ENCODE data around the gene C10orf67.

- TF ChIP-seq, protein P1, sequence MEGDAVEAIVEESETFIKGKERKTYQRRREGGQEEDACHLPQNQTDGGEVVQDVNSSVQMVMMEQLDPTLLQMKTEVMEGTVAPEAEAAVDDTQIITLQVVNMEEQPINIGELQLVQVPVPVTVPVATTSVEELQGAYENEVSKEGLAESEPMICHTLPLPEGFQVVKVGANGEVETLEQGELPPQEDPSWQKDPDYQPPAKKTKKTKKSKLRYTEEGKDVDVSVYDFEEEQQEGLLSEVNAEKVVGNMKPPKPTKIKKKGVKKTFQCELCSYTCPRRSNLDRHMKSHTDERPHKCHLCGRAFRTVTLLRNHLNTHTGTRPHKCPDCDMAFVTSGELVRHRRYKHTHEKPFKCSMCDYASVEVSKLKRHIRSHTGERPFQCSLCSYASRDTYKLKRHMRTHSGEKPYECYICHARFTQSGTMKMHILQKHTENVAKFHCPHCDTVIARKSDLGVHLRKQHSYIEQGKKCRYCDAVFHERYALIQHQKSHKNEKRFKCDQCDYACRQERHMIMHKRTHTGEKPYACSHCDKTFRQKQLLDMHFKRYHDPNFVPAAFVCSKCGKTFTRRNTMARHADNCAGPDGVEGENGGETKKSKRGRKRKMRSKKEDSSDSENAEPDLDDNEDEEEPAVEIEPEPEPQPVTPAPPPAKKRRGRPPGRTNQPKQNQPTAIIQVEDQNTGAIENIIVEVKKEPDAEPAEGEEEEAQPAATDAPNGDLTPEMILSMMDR (IDR thresholded peaks at IDR 0.05; ENCODE audit: borderline replicate concordance, extremely low read depth, low read length, poor library complexity, severe bottlenecking): no peak
- no peak for TF ChIP-seq EZH2 (IDR thresholded peaks at IDR 0.05; ENCODE audit: borderline replicate concordance, low read depth, low read length, severe bottlenecking)
Measured at GRCh38 chr10:23317416-23317815, 27.2 kb downstream of the C10orf67 start.
